ENCODE data around the gene KANK2.

The KANK2 gene

DNA sequence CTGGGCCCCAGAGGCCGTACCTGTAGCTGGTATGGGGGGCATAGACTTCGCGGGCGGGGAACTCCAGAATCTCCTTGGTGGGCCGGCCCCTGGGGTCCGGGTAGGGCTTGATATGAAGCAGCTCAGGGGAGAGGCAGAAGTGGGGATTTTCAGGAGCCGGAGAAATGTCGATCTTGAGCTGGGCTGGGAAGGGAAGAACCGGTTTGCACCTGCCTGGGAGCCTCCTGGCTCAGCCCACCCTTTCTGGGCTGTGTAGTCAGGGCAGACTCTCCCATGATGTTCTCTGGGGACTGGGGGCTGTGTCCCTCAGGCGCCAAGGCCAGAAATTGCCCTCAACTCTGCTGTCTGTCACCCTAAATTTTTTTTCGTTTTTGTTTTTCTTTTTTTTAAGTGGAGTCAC is 44.7 kb upstream of the KANK2 start:
- Histone ChIP-seq H3K4me3 (replicated peaks; ENCODE audit: low read depth, low read length) (no peak overlapping the region), H3K36me3 (ENCODE audit: control insufficient read depth, insufficient read depth, low read length) (no peaks in the 10 kb centered on the region; the same call in 1 of the 2 replicates), H3K27me3 (replicated peaks; ENCODE audit: control insufficient read depth, insufficient read depth, low read length) (no peaks in the 10 kb centered on the region)
- no peak for DNase-seq (ENCODE audit: extremely low read depth, insufficient read length)
- TF ChIP-seq CTCF (IDR thresholded peaks at IDR 0.05; ENCODE audit: insufficient read depth, low read length, poor library complexity, severe bottlenecking), result no peak

- no peaks in the 10 kb centered on the region; the same call in none of the 2 replicates for H3K36me3 ChIP-seq (ENCODE audit: control insufficient read depth, insufficient read depth, low read length)
- DNase-seq (ENCODE audit: extremely low read depth, insufficient read length), result no peak
- no peak for TF ChIP-seq CTCF (IDR thresholded peaks at IDR 0.05; ENCODE audit: insufficient read depth, low read length, poor library complexity, severe bottlenecking)
- no peak overlapping the region for H3K4me3 ChIP-seq (replicated peaks; ENCODE audit: low read depth, low read length)
- H3K27me3 ChIP-seq (replicated peaks; ENCODE audit: control insufficient read depth, insufficient read depth, low read length), result no peaks in the 10 kb centered on the region
Measured at GRCh38 chr19:11240008-11240444, 42.7 kb upstream of the KANK2 start.

DNA sequence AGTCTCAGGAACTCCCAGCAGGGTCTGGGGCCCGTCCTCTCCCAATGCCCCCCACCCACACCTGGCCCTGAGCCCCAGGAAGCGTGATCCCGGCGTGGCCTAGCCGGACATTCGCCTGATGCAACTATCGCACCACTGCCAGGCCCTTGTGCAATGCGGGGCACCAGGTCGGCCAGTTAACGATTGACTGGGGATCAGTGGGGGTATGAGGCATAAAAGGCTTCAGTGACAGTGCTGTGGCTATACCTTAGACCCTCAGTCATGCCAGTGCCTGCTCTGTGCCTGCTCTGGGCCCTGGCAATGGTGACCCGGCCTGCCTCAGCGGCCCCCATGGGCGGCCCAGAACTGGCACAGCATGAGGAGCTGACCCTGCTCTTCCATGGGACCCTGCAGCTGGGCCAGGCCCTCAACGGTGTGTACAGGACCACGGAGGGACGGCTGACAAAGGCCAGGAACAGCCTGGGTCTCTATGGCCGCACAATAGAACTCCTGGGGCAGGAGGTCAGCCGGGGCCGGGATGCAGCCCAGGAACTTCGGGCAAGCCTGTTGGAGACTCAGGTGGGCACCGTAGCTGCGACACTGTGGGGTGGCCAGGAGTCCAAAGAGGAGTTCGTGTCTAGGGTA is 42.1 kb upstream of the KANK2 start, which contains the start of gene ANGPTL8:
TSS of gene ANGPTL8 (plus strand) at position 243 of the 624 bp plus-strand sequence. CDS start at position 262, 19 bp downstream.
- TF ChIP-seq CTCF (IDR thresholded peaks at IDR 0.05; ENCODE audit: insufficient read depth, low read length, poor library complexity, severe bottlenecking), result no peak
- no peak within 1 kb of the TSS for H3K4me3 ChIP-seq (replicated peaks; ENCODE audit: low read depth, low read length)
- no peak for DNase-seq (ENCODE audit: extremely low read depth, insufficient read length)
- no peaks in the 10 kb centered on the region; the same call in none of the 2 replicates for H3K36me3 ChIP-seq (ENCODE audit: control insufficient read depth, insufficient read depth, low read length)
- no peaks in the 10 kb centered on the region for H3K27me3 ChIP-seq (replicated peaks; ENCODE audit: control insufficient read depth, insufficient read depth, low read length)

DNA sequence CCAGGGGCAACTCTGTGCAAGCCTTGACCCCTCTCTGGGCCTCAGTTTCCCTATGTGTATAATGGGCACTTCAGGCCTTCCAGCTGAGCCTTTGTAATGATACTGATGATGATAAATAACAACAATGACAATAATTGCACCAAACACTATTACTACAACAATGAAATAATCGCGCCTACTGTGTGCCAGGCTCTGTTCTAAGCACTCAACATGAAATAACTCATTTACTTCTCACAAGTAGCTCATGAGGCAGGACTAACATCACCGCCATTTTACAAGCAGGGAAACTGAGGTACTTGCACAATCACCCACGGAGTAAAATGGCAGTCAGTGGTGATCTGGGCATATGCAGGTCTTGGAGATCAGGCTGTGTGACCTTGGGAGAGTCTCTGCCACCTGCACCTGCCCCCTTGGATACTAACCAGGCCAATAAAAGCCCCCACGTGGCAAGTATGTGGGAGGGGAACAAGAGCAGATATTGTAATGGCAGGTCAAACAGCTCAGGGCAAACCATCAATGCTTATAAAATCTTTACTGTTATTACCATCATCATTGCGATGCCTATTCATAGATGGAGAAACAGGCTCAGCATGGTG is 41.5 kb upstream of the KANK2 start:
- Histone ChIP-seq H3K36me3 (ENCODE audit: control insufficient read depth, insufficient read depth, low read length) (no peaks in the 10 kb centered on the region; the same call in none of the 2 replicates), H3K4me3 (replicated peaks; ENCODE audit: low read depth, low read length) (no peak overlapping the region), H3K27me3 (replicated peaks; ENCODE audit: control insufficient read depth, insufficient read depth, low read length) (no peaks in the 10 kb centered on the region)
- TF ChIP-seq CTCF (IDR thresholded peaks at IDR 0.05; ENCODE audit: insufficient read depth, low read length, poor library complexity, severe bottlenecking), result no peak
- no peak for DNase-seq (ENCODE audit: extremely low read depth, insufficient read length)

DNA sequence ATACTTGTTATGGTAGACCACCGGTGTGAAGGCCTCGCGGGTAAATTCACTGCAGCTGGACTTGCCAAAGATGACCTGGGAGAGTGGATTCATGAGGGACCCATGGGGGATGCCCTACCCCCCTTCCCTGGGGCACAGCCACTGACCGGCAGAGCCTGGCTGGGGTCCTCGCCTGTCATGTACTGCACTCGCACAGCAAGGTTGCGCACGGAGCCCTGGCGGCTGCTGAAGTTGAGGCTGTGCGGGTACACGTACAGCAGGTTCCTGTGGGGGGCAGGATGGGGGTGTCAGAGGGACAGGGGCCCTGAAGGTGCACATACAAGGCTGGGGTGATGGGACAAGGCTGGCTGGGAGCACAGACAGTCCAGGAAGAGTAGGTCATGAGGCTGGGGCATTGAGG is 40.7 kb upstream of the KANK2 start:
- no peaks in the 10 kb centered on the region for H3K27me3 ChIP-seq (replicated peaks; ENCODE audit: control insufficient read depth, insufficient read depth, low read length)
- H3K4me3 ChIP-seq (replicated peaks; ENCODE audit: low read depth, low read length), result no peak overlapping the region
- no peak for TF ChIP-seq CTCF (IDR thresholded peaks at IDR 0.05; ENCODE audit: insufficient read depth, low read length, poor library complexity, severe bottlenecking)
- DNase-seq (ENCODE audit: extremely low read depth, insufficient read length), result no peak
- H3K36me3 ChIP-seq (ENCODE audit: control insufficient read depth, insufficient read depth, low read length), result no peaks in the 10 kb centered on the region; the same call in none of the 2 replicates
